Fibroblast of mammary gland (primary cell): ENCODE results near the gene DEGS2.

Experiments
- DNase-seq: peaks from one replicate; pipeline ENCODE4 v3.0.0-alpha.2; 2010; ENCODE audit warnings: low read depth
- H3K4me3 ChIP-seq: 2 replicates; pipeline ENCODE4 v1.5.1; 2011; ENCODE audit warnings: low read depth, mild to moderate bottlenecking, low read length, moderate library complexity; ENCODE audit not compliant: control insufficient read depth
- TF ChIP-seq, protein P1 (sequence below): conservative IDR thresholded peaks from 2 replicates; pipeline ENCODE4 v1.5.1; 2011; ENCODE audit warnings: low read depth, low read length, inconsistent platforms; ENCODE audit not compliant: control insufficient read depth, insufficient read depth

Gene DEGS2

DNA sequence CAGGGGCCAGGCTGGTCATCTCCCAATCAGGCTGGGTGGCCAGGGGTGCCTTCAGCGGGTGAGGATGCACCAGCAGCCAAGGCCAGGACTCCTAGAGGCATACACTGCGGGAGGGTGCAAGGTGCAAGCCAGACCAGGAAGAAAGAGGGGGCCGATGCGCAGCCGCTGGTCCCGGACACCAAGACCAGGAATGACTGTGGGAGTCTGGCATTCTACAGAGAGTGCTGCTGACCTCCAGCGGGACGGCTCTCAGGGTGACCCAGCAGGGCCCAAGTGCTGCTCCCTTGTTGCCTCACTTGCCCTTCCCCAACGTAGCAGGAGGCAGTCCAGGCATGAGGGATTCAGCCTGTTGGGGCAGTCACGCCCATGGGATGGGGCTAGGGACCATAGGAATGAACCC, 35.8 kb downstream of the DEGS2 start:
- DNase-seq: no peak
- TF ChIP-seq, protein P1, sequence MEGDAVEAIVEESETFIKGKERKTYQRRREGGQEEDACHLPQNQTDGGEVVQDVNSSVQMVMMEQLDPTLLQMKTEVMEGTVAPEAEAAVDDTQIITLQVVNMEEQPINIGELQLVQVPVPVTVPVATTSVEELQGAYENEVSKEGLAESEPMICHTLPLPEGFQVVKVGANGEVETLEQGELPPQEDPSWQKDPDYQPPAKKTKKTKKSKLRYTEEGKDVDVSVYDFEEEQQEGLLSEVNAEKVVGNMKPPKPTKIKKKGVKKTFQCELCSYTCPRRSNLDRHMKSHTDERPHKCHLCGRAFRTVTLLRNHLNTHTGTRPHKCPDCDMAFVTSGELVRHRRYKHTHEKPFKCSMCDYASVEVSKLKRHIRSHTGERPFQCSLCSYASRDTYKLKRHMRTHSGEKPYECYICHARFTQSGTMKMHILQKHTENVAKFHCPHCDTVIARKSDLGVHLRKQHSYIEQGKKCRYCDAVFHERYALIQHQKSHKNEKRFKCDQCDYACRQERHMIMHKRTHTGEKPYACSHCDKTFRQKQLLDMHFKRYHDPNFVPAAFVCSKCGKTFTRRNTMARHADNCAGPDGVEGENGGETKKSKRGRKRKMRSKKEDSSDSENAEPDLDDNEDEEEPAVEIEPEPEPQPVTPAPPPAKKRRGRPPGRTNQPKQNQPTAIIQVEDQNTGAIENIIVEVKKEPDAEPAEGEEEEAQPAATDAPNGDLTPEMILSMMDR: no peak
- no peak overlapping the region for H3K4me3 ChIP-seq

DNA sequence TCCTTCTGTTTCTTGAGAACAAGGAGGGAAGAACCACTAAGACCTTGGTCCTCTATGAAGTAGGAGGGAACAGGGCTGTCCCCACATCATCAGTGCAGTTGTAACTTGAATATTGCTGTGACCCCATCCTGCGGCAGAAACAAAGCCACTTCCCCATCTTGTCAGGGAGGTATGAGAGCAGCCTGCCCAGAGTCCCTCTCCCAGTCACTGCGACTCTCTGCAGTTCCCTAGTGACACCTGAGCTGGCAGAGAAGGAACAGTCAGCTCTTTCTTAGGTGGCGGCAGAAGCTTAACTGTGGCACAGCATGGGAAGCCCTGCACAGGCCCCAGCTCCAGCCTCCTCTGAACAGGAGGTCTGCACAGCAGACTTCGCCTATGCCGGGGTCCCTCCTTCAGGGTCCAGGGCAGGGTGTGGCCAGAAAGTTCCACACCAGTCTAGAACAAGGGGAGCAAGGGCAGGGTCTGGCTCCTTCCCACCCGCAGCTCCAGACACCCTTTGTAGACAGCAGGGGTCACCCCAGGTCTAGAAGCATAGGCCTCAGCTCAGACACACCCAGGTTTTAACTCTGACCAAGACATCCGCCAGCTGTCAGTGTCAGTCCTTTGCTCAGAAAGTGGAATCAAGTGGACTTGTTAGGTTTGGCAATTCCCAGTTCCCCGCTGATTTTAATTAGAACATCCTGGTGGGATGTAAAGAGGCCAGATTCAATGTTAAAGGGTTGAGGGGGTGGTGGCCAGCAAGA, 36.8 kb downstream of the DEGS2 start:
- H3K4me3 ChIP-seq: no peak overlapping the region
- TF ChIP-seq, protein P1: no peak
- no peak for DNase-seq

DNA sequence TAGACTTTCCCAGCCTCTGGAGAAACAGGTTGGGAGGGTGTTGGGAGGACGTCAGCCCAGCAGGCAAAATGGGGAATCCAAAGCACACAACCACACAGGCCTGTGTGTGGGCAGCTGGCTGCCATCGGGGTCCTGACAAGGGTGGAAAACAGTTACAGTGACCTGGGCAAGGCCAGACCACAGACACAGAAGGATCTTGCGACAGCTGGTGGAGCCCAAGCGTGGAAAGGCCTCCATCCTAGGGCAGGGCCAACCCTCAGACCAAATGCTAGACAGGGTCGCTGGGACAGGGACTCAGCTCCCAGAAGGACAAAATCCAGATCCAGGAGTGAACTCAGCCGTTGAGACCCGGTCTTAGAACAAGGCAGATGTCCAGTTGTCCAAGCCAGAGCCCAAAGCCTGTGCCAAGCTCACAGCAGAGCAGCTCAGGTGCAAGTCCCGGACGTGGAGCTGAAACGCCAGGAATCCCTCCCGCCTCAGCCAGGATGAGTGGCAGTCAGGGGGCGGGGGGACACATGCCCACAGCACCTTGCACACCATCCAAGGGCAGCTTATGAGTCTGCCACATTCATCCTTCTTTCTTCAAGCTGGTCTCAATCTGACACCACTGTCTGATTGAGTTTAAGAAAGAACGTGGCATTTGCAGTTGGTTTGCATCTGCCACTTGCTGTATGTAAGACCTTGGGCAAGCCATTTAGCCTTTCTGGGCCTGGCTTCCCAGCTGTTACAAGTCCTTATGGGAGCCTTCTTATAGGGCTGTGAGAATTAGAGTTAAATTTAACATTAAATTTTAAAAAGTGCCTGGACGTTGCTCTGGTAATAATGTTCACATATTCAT, 37.6 kb downstream of the DEGS2 start:
- DNase-seq: no peak
- TF ChIP-seq, protein P1: no peak
- no peak overlapping the region for H3K4me3 ChIP-seq

DNA sequence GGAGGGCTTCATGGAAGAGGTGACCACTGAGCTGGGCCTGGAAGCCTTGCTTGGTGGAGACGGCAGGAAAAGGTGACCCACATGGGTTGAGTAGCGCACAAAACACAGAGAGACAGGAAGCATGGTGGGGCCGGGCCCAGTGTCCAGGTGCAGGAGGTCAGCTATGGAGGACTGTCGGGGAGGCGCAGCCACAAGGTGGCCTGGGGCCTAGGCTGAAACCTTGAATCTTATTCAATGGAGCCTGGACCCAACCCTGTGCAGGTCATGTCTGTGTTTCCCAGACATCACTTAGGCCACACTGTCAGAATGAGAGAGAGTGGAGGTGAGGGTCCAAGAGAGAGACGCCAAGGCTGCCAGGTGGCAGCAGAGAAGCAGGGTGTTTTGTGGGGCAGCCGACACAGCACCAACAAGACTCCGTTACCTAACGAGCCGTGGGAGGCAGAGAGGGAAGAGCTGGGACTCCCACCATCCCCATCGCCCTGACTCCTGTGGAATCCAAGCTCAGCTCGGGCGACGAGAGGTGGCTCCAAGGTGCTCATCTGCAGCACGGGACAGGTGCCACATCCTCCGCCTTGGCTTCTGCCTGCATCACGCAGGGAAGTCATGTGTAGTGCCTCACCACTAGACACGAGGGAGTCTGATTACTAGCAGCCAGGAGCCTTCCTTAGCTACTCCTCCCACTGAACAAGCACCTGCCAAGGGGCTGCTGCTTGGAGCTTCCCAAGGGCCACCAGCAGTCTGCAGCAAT, 38.7 kb downstream of the DEGS2 start:
- TF ChIP-seq, protein P1: no peak
- H3K4me3 ChIP-seq: no peak overlapping the region
- no peak for DNase-seq

DNA sequence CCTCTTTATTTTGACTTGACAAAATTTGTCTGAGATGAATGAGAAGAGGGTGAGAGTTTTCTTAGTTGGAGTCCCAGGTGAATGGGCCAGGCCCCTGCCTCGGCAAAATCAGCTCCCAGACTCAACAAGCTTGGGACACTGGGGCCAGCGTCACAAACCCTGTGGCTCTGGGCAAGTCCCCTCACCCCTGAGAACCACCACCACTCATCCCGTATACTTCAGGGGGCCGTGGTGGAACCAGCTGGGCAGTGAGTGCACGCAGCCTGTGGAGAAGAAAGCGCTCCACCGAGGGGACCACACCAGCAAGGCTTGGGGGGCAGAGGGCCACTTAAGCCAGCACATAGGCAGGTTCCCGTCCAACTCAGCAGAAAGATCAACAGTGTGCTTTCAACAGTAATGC, 40.2 kb downstream of the DEGS2 start:
- TF ChIP-seq, protein P1: no peak
- no peak for DNase-seq
- H3K4me3 ChIP-seq: no peak overlapping the region

DNA sequence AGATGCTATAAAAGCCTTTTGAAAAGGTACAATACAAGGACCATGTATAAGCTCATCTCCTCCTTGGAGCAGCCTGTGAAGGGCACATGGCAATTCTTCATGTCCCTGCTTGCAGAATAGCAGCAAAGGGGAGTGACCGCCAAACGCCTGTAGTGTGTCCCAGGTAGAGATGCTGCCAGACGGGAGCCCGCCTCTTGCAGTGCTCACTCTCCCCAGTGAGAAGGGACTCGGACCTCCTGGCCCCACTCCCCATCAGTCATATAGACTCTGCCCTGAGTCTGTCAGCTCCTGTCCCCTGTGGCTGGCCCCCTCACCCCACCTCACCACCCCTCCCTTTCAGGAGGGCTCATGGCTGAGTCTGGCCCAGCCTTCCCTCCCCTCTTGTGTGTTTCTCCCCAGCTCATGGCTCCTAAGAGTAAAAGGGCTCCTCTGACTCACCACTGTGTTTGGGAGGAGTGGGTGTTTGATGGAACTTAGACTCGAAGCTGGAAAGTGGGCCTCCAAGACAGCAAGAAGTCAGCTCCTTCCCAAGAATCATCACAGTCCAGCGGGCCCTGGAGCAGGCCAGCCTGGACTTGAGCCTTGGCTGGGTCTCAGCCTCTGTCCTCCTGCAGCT, 40.9 kb downstream of the DEGS2 start:
- TF ChIP-seq, protein P1: no peak
- no peak overlapping the region for H3K4me3 ChIP-seq
- no peak for DNase-seq
